GM21526 (cell line): ENCODE data around the gene TAS2R50.
"Not testable (repeated sequence)": the region's sequence is repeated elsewhere in the genome, so short reads cannot be mapped to it uniquely, and the experiment has no call there.

Experiments
- ATAC-seq: cut with Tn5 transposase; IDR thresholded peaks from one replicate; pipeline ENCODE4 v1.9.1; 2021; ENCODE audit warnings: moderate library complexity; ENCODE audit not compliant: unreplicated experiment, low FRiP score

TAS2R50 gene

GRCh38 chr12:10986812-10987211 is at the start of gene TAS2R50:
TSS of gene TAS2R50 (minus strand) at chr12:10986912. CDS start at chr12:10986860, 52 bp downstream.
- ATAC-seq = no peak

- not testable (repeated sequence) for ATAC-seq
Observed at GRCh38 chr12:11033959-11034358, 47.2 kb upstream of the TAS2R50 start.

GRCh38 chr12:11031307-11031706 is 44.6 kb upstream of the TAS2R50 start, which contains the start of gene TAS2R31:
TSS of gene TAS2R31 (minus strand) at chr12:11031407. CDS start at chr12:11031335, 72 bp downstream.
- no peak for ATAC-seq

GRCh38 chr12:11026118-11026517 is 39.4 kb upstream of the TAS2R50 start:
- no peak for ATAC-seq

GRCh38 chr12:11023387-11023786 is 36.7 kb upstream of the TAS2R50 start:
- no peak for ATAC-seq

GRCh38 chr12:11022520-11022919 is 35.8 kb upstream of the TAS2R50 start, which contains the start of gene TAS2R19:
TSS of gene TAS2R19 (minus strand) at chr12:11022620. CDS start at chr12:11022571, 49 bp downstream.
- no peak for ATAC-seq

GRCh38 chr12:11016937-11017336 is 30.2 kb upstream of the TAS2R50 start:
- ATAC-seq = no peak

- ATAC-seq = no peak
Observed at GRCh38 chr12:11015775-11016430, 29.2 kb upstream of the TAS2R50 start.

- ATAC-seq = no peak
Observed at GRCh38 chr12:11014234-11014633, 27.5 kb upstream of the TAS2R50 start.

GRCh38 chr12:11007608-11008007 is 20.9 kb upstream of the TAS2R50 start:
- ATAC-seq = no peak

- no peak for ATAC-seq
Observed at GRCh38 chr12:10998204-10998603, 11.5 kb upstream of the TAS2R50 start, which contains the start of gene TAS2R20. TSS of gene TAS2R20 (minus strand) at chr12:10998304. CDS start at chr12:10997875, 429 bp downstream.

GRCh38 chr12:10994307-10994706 is 7.6 kb upstream of the TAS2R50 start:
- no peak for ATAC-seq

GRCh38 chr12:10989107-10989506 is 2.4 kb upstream of the TAS2R50 start:
- no peak for ATAC-seq

- no peak for ATAC-seq
Observed at GRCh38 chr12:10982244-10982643, 4.5 kb downstream of the TAS2R50 start.

- ATAC-seq = no peak
Observed at GRCh38 chr12:10974965-10975364, 11.7 kb downstream of the TAS2R50 start.

- no peak for ATAC-seq
Observed at GRCh38 chr12:10968765-10969456, 17.8 kb downstream of the TAS2R50 start.

GRCh38 chr12:10967409-10967808 is 19.3 kb downstream of the TAS2R50 start:
- no peak for ATAC-seq

GRCh38 chr12:10966314-10966713 is 20.4 kb downstream of the TAS2R50 start:
- no peak for ATAC-seq

- ATAC-seq = no peak
Observed at GRCh38 chr12:10965476-10965875, 21.2 kb downstream of the TAS2R50 start.

- ATAC-seq = no peak
Observed at GRCh38 chr12:10960211-10960610, 26.5 kb downstream of the TAS2R50 start.

- ATAC-seq = no peak
Observed at GRCh38 chr12:10959804-10960203, 26.9 kb downstream of the TAS2R50 start.

- ATAC-seq = no peak
Observed at GRCh38 chr12:10957741-10958140, 29.0 kb downstream of the TAS2R50 start.
